Activated CD4-positive, alpha-beta memory T cell treated with anti-CD3 and anti-CD28 coated beads, Interleukin-2, amount 10 ng/mL, durations not matched to agents 7 days and 5 days (primary cell): ENCODE results near the gene TMEM247. TPM values are rescaled to one million over a fixed set of nuclear protein-coding genes. Genes with fewer than 3 reads are reported as not detected.

Source experiments
- CTCF ChIA-PET: fragments of 350-600 bp; sonication (Branson Sonifier 250); formaldehyde crosslinking; loops from one replicate; lab custom pipeline; 2021; ENCODE audit warnings: antibody characterized with exemption, inconsistent platforms; lab: Charles Lee
- POLR2A ChIA-PET: fragments of 350-600 bp; sonication (Branson Sonifier 250); formaldehyde crosslinking; loops from one replicate; lab custom pipeline; 2021; ENCODE audit warnings: antibody characterized with exemption; lab: Charles Lee
- DNase-seq: peaks from one replicate; pipeline ENCODE4 v3.0.0-alpha.2; 2020
- H3K27ac Mint-ChIP-seq: one replicate; pipeline ENCODE4 v1.8.0; 2021; ENCODE audit warnings: mild to moderate bottlenecking, mixed read lengths
- H3K27me3 Mint-ChIP-seq: one replicate; pipeline ENCODE4 v1.8.0; 2021; ENCODE audit warnings: mixed read lengths
- H3K36me3 Mint-ChIP-seq: one replicate; pipeline ENCODE4 v1.8.0; 2021; ENCODE audit warnings: low read depth, mixed read lengths
- H3K4me1 Mint-ChIP-seq: one replicate; pipeline ENCODE4 v1.8.0; 2021; ENCODE audit warnings: mixed read lengths
- H3K4me3 Mint-ChIP-seq: one replicate; pipeline ENCODE4 v1.8.0; 2021; ENCODE audit warnings: mild to moderate bottlenecking, mixed read lengths
- H3K9me3 Mint-ChIP-seq: one replicate; pipeline ENCODE4 v1.8.0; 2021; ENCODE audit warnings: mixed read lengths
- total RNA-seq, 2 experiments: library from RNA; stranded (reverse); gene quantifications; one replicate each; pipeline ENCODE4 v1.2.3, GENCODE V29; 2021

The TMEM247 gene
- total RNA-seq, 2 experiments from 2014 or later: not detected

DNA sequence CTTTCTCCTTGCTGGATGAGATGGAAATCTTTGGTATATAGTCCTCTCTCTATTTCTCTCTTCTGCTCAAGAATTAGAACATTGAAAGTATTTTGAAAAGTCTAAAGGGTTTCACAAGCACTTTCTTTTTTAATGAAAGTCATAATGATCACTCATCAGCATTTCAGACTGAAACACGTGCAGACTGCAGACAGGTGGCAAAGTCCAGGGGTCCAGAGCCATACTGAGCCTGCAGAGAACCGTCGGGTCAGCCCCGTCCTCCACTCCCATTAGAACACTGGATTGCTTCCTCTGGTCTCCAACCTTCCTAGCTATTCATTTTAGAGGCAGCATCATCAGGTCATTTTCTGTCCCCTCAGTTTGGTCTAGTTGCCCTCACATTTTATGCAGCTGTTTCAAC, 3.1 kb downstream of the TMEM247 start:
- no peak overlapping the region for H3K27ac Mint-ChIP-seq
- CTCF ChIA-PET: no interaction called here

DNA sequence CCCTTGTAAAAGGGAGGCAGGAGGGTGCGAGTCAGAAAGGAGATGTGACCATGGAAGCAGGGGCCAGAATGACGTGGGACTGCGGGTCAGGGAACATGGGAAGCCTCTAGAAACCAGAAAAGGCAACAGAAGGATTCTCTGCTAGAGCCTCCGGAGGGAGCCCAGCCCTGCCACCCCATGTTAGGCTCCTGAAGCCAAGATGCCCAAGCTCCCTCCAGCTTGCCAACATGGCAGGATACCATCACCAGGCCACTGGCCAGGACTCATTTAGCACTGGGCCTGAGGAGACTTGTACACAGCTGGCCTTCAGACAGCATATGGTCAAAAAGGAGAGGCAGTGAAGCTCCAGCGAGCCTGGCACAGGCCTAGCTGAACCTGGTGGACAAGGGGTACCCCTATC, 5.6 kb downstream of the TMEM247 start:
- Mint-ChIP-seq H3K36me3 (no peaks in the 10 kb centered on the region), H3K27ac (no peak overlapping the region), H3K9me3 (no peaks in the 10 kb centered on the region), H3K4me3 (no peak overlapping the region), H3K4me1 (peaks cover 13% of the 10 kb centered on the region), H3K27me3 (peaks cover 7% of the 10 kb centered on the region)
- ChIA-PET CTCF (no interaction called here), POLR2A (interaction anchor here (0.5 kb wide), 1 partner anchor 492 kb away, joined by 3 read pairs; no protein-coding TSS in a partner anchor)
- no peak for DNase-seq

More for the DNA sequence above, 3.1 kb downstream of the TMEM247 start:
- peaks cover 7% of the 10 kb centered on the region for H3K9me3 Mint-ChIP-seq
- H3K4me1 Mint-ChIP-seq: peaks cover 26% of the 10 kb centered on the region
- POLR2A ChIA-PET: no interaction called here
- H3K27me3 Mint-ChIP-seq: peaks cover 5% of the 10 kb centered on the region
- no peak for DNase-seq
- peaks cover 3% of the 10 kb centered on the region for H3K36me3 Mint-ChIP-seq
- H3K4me3 Mint-ChIP-seq: no peak overlapping the region

DNA sequence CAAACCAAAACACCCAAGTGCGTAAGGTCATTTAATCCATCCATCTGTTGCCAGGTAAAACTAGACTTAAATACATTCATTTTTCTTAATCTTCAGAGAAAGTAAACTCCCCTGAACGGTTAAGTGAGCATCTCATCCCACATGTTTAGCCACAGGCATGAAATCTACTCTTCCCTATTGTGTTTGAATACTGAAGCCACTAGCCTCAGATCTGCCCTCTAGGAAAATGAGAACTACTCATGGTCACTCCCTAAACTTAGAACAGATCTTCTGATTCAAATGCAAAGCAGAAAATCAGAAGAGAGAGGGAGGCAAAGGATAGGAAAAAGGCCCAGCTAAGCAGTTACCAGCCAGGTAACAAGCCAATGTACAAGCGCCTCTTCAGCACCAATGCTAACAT, 7.1 kb downstream of the TMEM247 start:
- H3K27ac Mint-ChIP-seq: no peak overlapping the region

DNA sequence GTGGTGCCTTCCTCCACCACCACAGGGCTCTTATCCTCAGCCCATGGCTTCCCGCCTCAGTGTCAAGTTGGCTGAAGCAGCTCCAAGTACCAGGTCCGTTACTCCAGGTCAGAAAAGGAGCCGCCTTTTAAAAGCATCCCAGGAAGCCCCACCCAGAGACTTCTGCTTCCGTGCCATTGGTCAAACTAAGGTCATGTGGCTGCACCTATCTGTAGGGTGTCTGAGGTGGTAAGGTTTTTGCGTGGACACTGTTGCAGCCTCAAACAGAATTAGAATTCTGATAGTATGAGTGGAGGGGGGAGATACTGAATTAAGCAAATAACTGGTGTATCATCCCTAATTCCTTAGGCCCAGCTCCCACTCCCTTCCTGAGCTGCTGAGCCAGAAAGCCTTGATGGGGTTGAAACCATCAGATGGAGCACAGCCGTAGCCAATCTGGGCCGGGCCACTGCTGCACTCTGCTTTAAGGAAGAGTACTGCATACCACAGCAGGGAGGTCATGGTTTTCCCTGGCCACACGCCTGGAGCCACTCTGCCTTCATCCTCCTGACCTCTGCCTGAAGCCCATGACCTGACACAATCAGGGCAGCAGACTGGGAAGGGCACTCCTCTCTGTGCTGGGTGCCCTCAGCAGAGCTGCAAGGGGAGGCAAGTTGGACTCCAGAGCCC, 8.4 kb downstream of the TMEM247 start:
- H3K27me3 Mint-ChIP-seq: peaks cover 9% of the 10 kb centered on the region
- ChIA-PET POLR2A (no interaction called here), CTCF (no interaction called here)
- H3K36me3 Mint-ChIP-seq: no peaks in the 10 kb centered on the region
- H3K4me3 Mint-ChIP-seq: no peak overlapping the region
- peaks cover 2% of the 10 kb centered on the region for H3K4me1 Mint-ChIP-seq
- H3K27ac Mint-ChIP-seq: no peak overlapping the region
- no peak for DNase-seq
- no peaks in the 10 kb centered on the region for H3K9me3 Mint-ChIP-seq

More for the DNA sequence above, 7.1 kb downstream of the TMEM247 start:
- Mint-ChIP-seq H3K36me3 (no peaks in the 10 kb centered on the region), H3K4me3 (no peak overlapping the region), H3K4me1 (peaks cover 10% of the 10 kb centered on the region), H3K27me3 (peaks cover 9% of the 10 kb centered on the region), H3K9me3 (no peaks in the 10 kb centered on the region)
- DNase-seq: no peak
- ChIA-PET POLR2A (no interaction called here), CTCF (no interaction called here)

DNA sequence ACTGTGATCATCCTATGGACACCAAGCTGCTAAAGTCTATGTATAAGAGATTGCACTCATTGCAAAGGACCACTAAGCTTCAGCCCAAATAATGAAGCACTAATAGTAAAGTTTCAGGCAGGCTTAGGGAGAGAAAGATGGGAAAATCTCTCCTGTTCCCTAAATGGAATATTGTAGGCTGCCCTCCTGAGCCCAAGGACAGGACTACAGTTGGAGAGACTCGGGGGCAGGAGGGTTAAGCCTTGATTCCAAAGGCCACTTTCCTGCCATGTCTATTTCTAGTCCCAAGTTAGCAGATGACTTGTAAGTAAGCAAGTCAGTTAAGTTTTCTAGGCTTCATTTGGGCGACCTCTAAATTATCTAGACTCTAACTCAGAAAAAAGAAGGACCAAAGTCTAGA, 9.0 kb downstream of the TMEM247 start:
- H3K9me3 Mint-ChIP-seq: no peaks in the 10 kb centered on the region
- H3K36me3 Mint-ChIP-seq: no peaks in the 10 kb centered on the region
- H3K27ac Mint-ChIP-seq: no peak overlapping the region
- CTCF ChIA-PET: no interaction called here
- POLR2A ChIA-PET: no interaction called here
- H3K4me3 Mint-ChIP-seq: no peak overlapping the region
- no peak for DNase-seq
- H3K27me3 Mint-ChIP-seq: peaks cover 9% of the 10 kb centered on the region
- peaks cover 8% of the 10 kb centered on the region for H3K4me1 Mint-ChIP-seq

DNA sequence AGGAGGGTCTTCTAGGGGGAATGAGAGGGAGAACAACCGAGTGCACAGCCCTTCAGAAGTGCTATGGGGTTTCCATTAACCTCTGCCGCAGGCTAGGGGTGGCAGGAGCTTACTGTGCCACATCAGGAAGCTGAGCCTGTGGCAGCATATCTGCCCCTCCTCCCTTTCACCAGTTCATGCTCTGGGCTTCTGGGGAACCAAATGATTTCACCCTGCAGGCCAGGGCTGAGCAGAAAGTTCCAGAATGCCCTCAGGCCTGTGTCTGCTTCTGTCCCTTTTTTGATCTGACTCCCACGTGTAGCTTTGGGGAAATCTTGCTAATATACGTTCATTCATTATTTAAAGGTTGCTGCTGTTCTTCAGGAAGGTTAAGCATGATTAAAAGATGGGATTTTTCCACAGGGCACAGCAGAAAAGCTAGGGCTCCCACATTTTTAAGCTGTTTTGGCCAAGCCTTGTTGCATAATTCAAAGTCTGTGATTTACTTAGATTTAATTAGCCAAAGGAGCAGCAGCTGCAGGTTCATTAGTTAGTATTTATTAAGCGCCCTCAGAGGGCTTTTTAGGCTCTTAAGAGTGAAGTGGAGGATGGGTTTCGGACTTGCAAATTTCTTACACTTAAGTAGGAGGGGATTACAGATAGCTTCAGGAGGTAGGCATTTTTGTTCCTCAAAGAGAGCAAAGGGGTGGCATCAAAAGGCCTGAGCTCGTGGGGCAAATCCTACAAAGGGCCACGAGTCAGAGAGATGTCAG, 10.2 kb downstream of the TMEM247 start:
- Mint-ChIP-seq H3K27me3 (peaks cover 9% of the 10 kb centered on the region), H3K4me1 (peaks cover 11% of the 10 kb centered on the region), H3K36me3 (no peaks in the 10 kb centered on the region), H3K9me3 (no peaks in the 10 kb centered on the region), H3K4me3 (no peak overlapping the region), H3K27ac (no peak overlapping the region)
- POLR2A ChIA-PET: interaction anchor here (1.4 kb wide), 1 partner anchor 9 kb away, joined by 3 read pairs; no protein-coding TSS in a partner anchor
- no peak for DNase-seq
- CTCF ChIA-PET: interaction anchor here (0.5 to 0.9 kb wide), 3 partner anchors 24 to 531 kb away, joined by 3 to 5 read pairs (median 3); no protein-coding TSS in a partner anchor

DNA sequence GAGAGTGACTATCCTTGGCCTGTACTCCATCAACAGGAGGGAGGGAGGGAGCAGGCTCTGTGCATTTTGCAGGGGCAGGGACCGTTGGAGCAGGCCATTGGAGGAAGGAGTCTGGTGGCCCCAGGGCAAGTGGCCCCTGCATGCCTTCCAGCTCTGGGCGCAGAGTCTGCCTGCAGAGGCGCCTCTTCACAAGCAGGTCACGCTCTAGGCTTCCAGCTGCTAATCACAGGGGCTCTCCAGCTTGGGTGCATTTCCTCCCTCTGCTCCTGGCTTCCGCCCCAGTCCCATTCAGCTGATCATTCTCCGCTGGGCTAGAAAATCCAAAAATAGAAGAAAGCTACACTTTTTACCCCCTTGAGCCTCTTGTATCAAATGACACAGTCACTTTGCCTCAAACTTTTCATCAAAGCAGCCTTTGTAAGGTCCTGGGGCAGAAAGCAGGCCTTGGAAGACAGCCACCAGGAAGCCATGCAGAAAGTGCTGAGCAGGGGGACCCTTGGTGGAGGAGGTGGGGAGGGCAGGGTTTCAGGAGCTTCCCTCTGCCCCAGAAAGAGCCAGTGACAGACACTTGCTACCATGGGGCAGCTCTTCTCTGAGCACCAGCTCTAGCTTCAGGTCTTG, 11.3 kb downstream of the TMEM247 start:
- Mint-ChIP-seq H3K9me3 (no peaks in the 10 kb centered on the region), H3K27ac (no peak overlapping the region), H3K4me3 (no peak overlapping the region), H3K36me3 (no peaks in the 10 kb centered on the region), H3K27me3 (peaks cover 9% of the 10 kb centered on the region), H3K4me1 (peaks cover 11% of the 10 kb centered on the region)
- DNase-seq: no peak
- POLR2A ChIA-PET: interaction anchor here (1.4 kb wide), 1 partner anchor 10 kb away, joined by 3 read pairs; no protein-coding TSS in a partner anchor
- CTCF ChIA-PET: interaction anchor here (0.5 to 1.2 kb wide), 2 partner anchors 58 to 532 kb away, joined by 3 read pairs; no protein-coding TSS in a partner anchor

DNA sequence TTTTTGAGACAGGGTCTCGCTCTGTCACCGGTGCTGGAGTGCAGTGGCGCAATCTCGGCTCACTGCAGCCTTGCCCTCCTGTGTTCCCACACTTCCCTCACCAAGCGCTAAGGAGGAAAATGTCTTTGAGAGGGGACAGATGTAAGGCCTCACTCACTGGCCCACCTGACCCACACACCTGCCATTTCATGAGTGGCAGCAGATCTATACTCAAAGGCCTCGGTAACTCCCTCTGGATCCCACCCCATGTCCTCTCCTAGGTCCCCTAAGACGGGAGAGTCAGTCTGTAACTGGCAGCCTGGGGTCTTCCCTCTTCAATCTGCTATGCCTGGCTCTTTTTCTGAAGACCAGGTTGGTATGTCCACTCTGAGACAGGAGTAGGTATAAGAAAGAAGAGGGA, 12.9 kb downstream of the TMEM247 start:
- H3K9me3 Mint-ChIP-seq: no peaks in the 10 kb centered on the region
- H3K36me3 Mint-ChIP-seq: no peaks in the 10 kb centered on the region
- no peak overlapping the region for H3K4me3 Mint-ChIP-seq
- ChIA-PET POLR2A (no interaction called here), CTCF (no interaction called here)
- no peak overlapping the region for H3K27ac Mint-ChIP-seq
- peaks cover 11% of the 10 kb centered on the region for H3K4me1 Mint-ChIP-seq
- no peak for DNase-seq
- peaks cover 5% of the 10 kb centered on the region for H3K27me3 Mint-ChIP-seq

DNA sequence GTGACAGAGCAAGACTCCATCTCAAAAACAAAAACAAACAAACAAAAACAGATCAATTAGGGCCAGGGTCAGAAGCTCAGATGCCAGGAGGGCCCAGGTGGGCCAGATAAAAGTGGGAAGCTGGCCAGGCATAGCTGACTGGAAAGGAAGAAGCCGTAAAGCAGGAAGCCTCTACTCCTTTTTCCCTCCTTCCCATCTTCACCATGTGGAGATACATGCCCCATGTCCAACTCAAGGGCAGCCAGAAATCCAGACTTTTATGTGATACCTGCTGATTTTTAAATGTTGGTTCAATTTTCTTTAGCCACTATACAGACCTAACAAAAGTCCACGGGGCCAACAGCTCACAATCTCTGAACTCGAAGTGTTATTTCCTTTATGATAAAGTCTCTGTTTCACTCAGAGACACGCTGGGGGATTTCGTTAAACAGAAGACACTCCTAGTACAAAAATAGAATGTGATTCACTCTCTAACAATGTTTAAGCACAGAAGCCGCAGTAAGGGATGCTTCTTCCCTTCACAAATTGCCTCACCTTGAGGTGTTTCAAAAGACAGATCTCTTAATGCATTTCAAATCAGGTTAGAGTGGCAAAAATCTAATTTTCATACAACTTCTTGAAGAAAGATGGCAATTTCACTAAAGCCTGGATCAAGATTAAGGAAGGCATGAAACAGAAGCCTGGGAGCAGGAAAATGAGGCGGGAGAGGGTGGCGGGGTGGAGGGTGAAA, 14.0 kb downstream of the TMEM247 start:
- CTCF ChIA-PET: interaction anchor here (1.8 kb wide), 1 partner anchor 500 kb away, joined by 4 read pairs; no protein-coding TSS in a partner anchor
- Mint-ChIP-seq H3K27ac (no peak overlapping the region), H3K9me3 (no peaks in the 10 kb centered on the region), H3K27me3 (peaks cover 8% of the 10 kb centered on the region), H3K4me3 (no peak overlapping the region), H3K4me1 (peaks cover 11% of the 10 kb centered on the region), H3K36me3 (no peaks in the 10 kb centered on the region)
- POLR2A ChIA-PET: interaction anchor here (1.0 kb wide), 1 partner anchor 56 kb away, joined by 3 read pairs; no protein-coding TSS in a partner anchor
- no peak for DNase-seq

DNA sequence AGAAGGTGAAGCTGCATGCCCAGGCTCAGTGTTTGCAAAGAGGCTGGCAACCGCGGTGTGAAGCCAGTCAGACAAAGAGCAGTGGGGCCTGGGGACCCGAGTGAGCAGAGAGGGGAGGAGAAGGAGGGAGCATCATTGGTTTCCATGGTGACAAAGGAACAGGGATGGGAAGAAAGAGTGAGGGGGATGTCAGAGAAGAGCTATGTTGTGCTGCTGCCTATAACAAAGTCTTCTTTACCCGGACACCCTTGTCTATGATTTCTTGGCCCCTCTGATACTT, 14.5 kb downstream of the TMEM247 start:
- no peak for DNase-seq
- peaks cover 12% of the 10 kb centered on the region for H3K4me1 Mint-ChIP-seq
- H3K9me3 Mint-ChIP-seq: no peaks in the 10 kb centered on the region
- no peak overlapping the region for H3K27ac Mint-ChIP-seq
- H3K4me3 Mint-ChIP-seq: no peak overlapping the region
- H3K36me3 Mint-ChIP-seq: no peaks in the 10 kb centered on the region
- ChIA-PET CTCF (interaction anchor here (1.8 kb wide), 1 partner anchor 501 kb away, joined by 4 read pairs; no protein-coding TSS in a partner anchor), POLR2A (interaction anchor here (1.0 kb wide), 1 partner anchor 55 kb away, joined by 3 read pairs; no protein-coding TSS in a partner anchor)
- peaks cover 13% of the 10 kb centered on the region for H3K27me3 Mint-ChIP-seq

DNA sequence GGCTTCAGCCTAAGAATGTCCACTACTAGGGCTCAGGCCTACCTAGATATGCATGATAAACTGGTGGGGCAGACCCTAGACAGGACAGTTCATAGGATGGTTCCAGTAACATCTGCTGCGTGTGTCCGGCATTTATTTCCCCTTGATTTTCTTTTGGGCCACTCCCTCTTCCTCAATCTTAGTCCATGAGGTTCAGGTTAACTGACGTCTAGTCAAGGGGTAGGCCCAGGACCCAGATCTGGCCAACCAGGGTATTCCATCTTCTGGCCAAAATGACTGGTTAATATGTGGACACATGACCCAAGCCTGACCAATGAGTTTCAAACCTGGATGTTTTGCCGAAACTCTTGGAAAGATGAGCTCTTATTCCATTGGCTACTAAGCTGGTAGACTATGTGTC, 15.2 kb downstream of the TMEM247 start:
- H3K9me3 Mint-ChIP-seq: no peaks in the 10 kb centered on the region
- ChIA-PET CTCF (interaction anchor here (1.8 kb wide), 1 partner anchor 501 kb away, joined by 4 read pairs; no protein-coding TSS in a partner anchor), POLR2A (no interaction called here)
- H3K4me3 Mint-ChIP-seq: no peak overlapping the region
- no peak overlapping the region for H3K27ac Mint-ChIP-seq
- peaks cover 15% of the 10 kb centered on the region for H3K27me3 Mint-ChIP-seq
- H3K36me3 Mint-ChIP-seq: no peaks in the 10 kb centered on the region
- no peak for DNase-seq
- peaks cover 16% of the 10 kb centered on the region for H3K4me1 Mint-ChIP-seq

DNA sequence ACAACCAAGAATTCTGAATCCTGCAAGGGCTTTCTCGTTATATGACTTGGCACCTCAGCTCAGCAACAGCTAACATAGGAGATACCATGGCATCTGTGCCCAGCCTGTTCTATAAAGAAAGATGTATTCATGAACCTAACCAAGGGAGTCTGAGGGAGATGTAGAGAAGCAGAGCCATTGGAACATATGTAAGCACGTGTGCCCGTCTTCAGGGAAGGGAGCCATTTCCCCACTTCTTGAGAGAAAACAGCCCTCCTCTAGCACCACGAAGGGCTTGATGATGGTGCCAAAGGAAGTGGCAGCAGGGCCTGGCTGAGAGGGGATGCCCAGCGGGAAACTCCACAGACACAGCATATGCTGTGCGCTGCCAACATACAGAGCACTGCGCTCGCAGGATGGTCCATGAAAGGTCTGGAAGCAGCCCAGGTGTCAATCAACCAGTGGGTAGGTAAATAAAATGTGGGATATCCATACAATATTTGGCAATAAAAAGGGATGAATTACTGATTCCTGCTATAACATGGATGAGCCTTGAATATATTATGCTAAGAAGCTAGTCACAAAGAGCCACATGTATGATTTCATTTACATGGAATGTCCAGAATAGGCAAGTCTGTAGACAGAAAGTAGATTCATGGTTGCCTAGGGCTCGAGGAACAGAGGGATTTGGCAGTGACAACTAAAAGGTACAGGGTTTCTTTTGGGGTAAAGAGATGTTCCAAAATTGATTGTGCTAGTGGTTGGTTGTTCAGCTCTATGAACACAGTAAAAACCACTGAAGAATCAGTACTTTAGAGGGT, 16.1 kb downstream of the TMEM247 start:
- ChIA-PET POLR2A (no interaction called here), CTCF (interaction anchor here (1.8 kb wide), 1 partner anchor 502 kb away, joined by 4 read pairs; no protein-coding TSS in a partner anchor)
- Mint-ChIP-seq H3K27me3 (peaks cover 13% of the 10 kb centered on the region), H3K27ac (no peak overlapping the region), H3K36me3 (no peaks in the 10 kb centered on the region), H3K9me3 (no peaks in the 10 kb centered on the region), H3K4me3 (no peak overlapping the region), H3K4me1 (peaks cover 23% of the 10 kb centered on the region)
- no peak for DNase-seq
